OCI-LY7 (cell line): ENCODE measurements around the gene HSFX4. TPM values are rescaled to one million over a fixed set of nuclear protein-coding genes. Genes with fewer than 3 reads are reported as not detected.

Source experiments
- BruUV-seq: library from RNA; stranded (reverse); fragments of 400-500 nt; replicated peaks from 2 replicates; lab custom pipeline; 2021; lab: Mats Ljungman, UMichigan
- CTCF ChIA-PET: fragments of 300-600 bp; sonication (Branson Sonifier 250); formaldehyde crosslinking; loops from one replicate; lab custom pipeline; 2022; ENCODE audit warnings: antibody characterized with exemption; ENCODE audit not compliant: unreplicated experiment; lab: Charles Lee
- POLR2A ChIA-PET: fragments of 300-600 bp; sonication (Branson Sonifier 250); formaldehyde crosslinking; loops from one replicate; lab custom pipeline; 2022; ENCODE audit warnings: antibody characterized with exemption; lab: Charles Lee
- DNase-seq: peaks from one replicate; pipeline ENCODE4 v3.0.0-alpha.2; 2015; ENCODE audit warnings: low spot score
- H2AFZ ChIP-seq: fragments of 200-600 bp; sonication (generic), shearing (Covaris generic); 2 replicates; pipeline ENCODE4 v1.6.1; 2014; ENCODE audit warnings: mild to moderate bottlenecking, antibody characterized with exemption, low read length, moderate library complexity
- H3K27ac ChIP-seq: fragments of 200-600 bp; sonication (generic); 2 replicates; pipeline ENCODE4 v1.5.1; 2014; ENCODE audit warnings: mixed run types, low read depth, mild to moderate bottlenecking, moderate library complexity, low read length, inconsistent platforms; ENCODE audit not compliant: poor library complexity, severe bottlenecking
- H3K36me3 ChIP-seq: fragments of 200-600 bp; sonication (generic); 2 replicates; pipeline ENCODE4 v1.6.1; 2014; ENCODE audit warnings: mild to moderate bottlenecking, antibody characterized with exemption, low read length, moderate library complexity, mixed read lengths; ENCODE audit not compliant: insufficient read depth
- H3K4me1 ChIP-seq: fragments of 200-600 bp; sonication (generic); 2 replicates; pipeline ENCODE4 v1.5.1; 2014; ENCODE audit warnings: mild to moderate bottlenecking, low read length; ENCODE audit not compliant: insufficient read depth, poor library complexity, severe bottlenecking
- H3K4me2 ChIP-seq: fragments of 200-600 bp; sonication (generic); 2 replicates; pipeline ENCODE4 v1.6.1; 2014; ENCODE audit warnings: mild to moderate bottlenecking, low read length
- H3K4me3 ChIP-seq: fragments of 200-600 bp; sonication (generic); 2 replicates; pipeline ENCODE4 v1.5.1; 2014; ENCODE audit warnings: mild to moderate bottlenecking, low read depth, low read length; ENCODE audit not compliant: poor library complexity, severe bottlenecking
- H3K79me2 ChIP-seq: fragments of 200-600 bp; sonication (generic); 2 replicates; pipeline ENCODE4 v1.6.1; 2016; ENCODE audit warnings: low read depth, mild to moderate bottlenecking, low read length, moderate library complexity, mixed read lengths; ENCODE audit not compliant: insufficient read depth
- H3K9me2 ChIP-seq: fragments of 200-600 bp; sonication (generic); 2 replicates; pipeline ENCODE4 v1.6.1; 2016; ENCODE audit warnings: mild to moderate bottlenecking, low read length, mixed read lengths; ENCODE audit not compliant: insufficient read depth
- H3K9me3 ChIP-seq: fragments of 200-600 bp; sonication (generic); 2 replicates; pipeline ENCODE4 v1.6.1; 2014; ENCODE audit warnings: mild to moderate bottlenecking, mixed run types, low read length, mixed read lengths
- H4K20me1 ChIP-seq: fragments of 200-600 bp; sonication (generic); 2 replicates; pipeline ENCODE4 v1.6.1; 2014; ENCODE audit warnings: mild to moderate bottlenecking, antibody characterized with exemption, low read length, moderate library complexity, mixed read lengths; ENCODE audit not compliant: insufficient read depth
- CTCF ChIP-seq: fragments of 200-600 bp; sonication (generic); conservative IDR thresholded peaks from 2 replicates; pipeline ENCODE4 v1.5.1; 2014; ENCODE audit warnings: mild to moderate bottlenecking, antibody characterized with exemption, low read length, moderate library complexity, mixed read lengths
- EZH2phosphoT487 ChIP-seq: fragments of 200-600 bp; sonication (generic); IDR thresholded peaks from 2 replicates; pipeline ENCODE4 v1.6.1; 2018; ENCODE audit warnings: low read depth, borderline replicate concordance, mild to moderate bottlenecking, mixed run types, antibody characterized with exemption, low read length, moderate library complexity, mixed read lengths
- intact Hi-C: fragments of 100-400 bp; cut with micrococcal nuclease; formaldehyde crosslinking; loops from one replicate; pipeline ENCODE4 v1.10.0; 2022; ENCODE audit not compliant: unreplicated experiment
- total RNA-seq, 2 experiments: library from RNA; depleted of rRNA in 1 of 2; stranded (reverse); fragments of >200 nt in 1 of 2; shearing (Covaris generic) in 1 of 2; gene quantifications; 2 replicates each; pipeline ENCODE4 v1.2.3, GENCODE V29; 2014 to 2022

Gene HSFX4
- total RNA-seq, 2 experiments from 2014 or later, result not detected

DNA sequence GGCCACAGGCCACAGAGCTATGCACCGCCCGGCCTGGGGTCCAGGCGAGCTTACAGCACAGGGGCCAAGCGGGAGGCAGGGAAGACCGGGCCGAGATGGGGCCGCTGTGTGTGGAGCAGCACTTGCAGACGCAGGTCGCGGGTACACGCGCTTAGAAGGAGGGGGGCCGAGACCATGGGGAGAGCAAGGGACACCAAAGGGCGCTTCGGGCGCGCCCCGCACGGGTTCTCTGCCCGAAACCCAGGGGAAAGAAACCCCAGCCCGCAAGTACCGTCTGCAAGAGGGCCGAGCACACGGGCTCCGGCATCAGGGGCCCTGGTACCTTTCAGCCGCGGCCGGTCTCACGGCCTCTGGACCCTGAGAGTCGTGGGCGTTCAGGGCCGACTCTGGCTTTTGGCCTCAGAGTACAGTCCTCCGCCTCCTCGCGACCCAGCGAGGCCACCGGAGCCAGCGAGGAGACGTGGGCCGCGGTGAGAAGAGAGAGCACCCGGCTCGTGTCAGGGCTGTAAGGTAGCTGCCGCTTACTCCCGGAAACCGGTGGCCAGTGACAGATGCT lies 8.6 kb downstream of the HSFX4 start:
- H3K9me2 ChIP-seq, result no peaks in the 10 kb centered on the region
- intact Hi-C loops, result no loop called here
- ChIA-PET CTCF (interaction anchor here (0.6 kb wide), 2 partner anchors 102 to 442 kb away, joined by 3 to 4 read pairs; no protein-coding TSS in a partner anchor), POLR2A (interaction anchor here (3.8 kb wide), 1 partner anchor 398 kb away, joined by 27 read pairs; the partner anchor contains the start of gene EOLA1)
- H3K4me2 ChIP-seq, result peak overlapping the region; percentile 80
- H4K20me1 ChIP-seq, result no peaks in the 10 kb centered on the region
- H3K4me1 ChIP-seq, result no peaks in the 10 kb centered on the region
- H2AFZ ChIP-seq, result no peak overlapping the region
- TSS peak; percentile 79 for BruUV-seq
- no peaks in the 10 kb centered on the region for H3K9me3 ChIP-seq
- peaks cover 11% of the 10 kb centered on the region for H3K79me2 ChIP-seq
- TF ChIP-seq EZH2phosphoT487 (no peak), CTCF (no peak)
- no peaks in the 10 kb centered on the region for H3K36me3 ChIP-seq
- peak overlapping the region; percentile 80 for H3K27ac ChIP-seq
- H3K4me3 ChIP-seq, result peak overlapping the region; percentile 96
- no peak for DNase-seq

DNA sequence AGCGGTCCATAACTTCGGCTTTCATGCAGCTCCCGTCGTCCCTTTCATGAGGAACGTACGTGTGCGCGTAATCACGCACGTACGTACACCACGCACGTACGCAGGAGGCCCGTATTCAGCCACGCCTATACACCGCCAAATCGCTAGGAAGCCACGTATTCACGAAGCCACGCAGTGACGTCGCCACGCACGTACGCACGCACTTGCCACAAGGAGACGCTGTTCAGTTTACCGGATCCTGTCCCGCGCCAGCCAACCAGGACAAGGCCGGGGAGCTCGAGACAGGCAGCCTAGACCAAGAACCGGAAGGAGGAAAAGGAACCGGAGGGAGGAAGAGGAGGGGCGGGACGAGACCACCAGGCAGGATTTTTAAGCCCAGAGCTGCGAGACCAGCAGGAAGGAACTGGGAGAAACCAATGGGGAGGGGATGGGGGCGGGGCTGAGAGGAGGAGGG lies 9.1 kb downstream of the HSFX4 start, which contains the start of gene EOLA2:
Gene EOLA2, minus strand, starts transcription at position 65 of the 454 bp plus-strand sequence. CDS start 4,617 bp downstream, outside the sequence.
- no TSS peak for BruUV-seq
- H4K20me1 ChIP-seq, result no peaks in the 10 kb centered on the region
- no peaks in the 10 kb centered on the region for H3K9me3 ChIP-seq
- no peaks in the 10 kb centered on the region for H3K36me3 ChIP-seq
- H3K4me1 ChIP-seq, result no peaks in the 10 kb centered on the region
- intact Hi-C loops, result no loop called here
- peak within 1 kb of the TSS; percentile 80 for H3K4me2 ChIP-seq
- CTCF ChIA-PET, result interaction anchor here (0.6 kb wide), 2 partner anchors 103 to 441 kb away, joined by 3 to 4 read pairs; no protein-coding TSS in a partner anchor
- POLR2A ChIA-PET, result interaction anchor here (0.6 to 3.8 kb wide), 3 partner anchors 183 to 1459 kb away, joined by 4 to 27 read pairs (median 5); partner anchors contain the start of genes EOLA1 and VMA21
- peak within 1 kb of the TSS; percentile 96 for H3K4me3 ChIP-seq
- DNase-seq, result peak; percentile 96
- TF ChIP-seq CTCF (peak; percentile 46; the same call in 1 of the 2 replicates), EZH2phosphoT487 (no peak)
- peaks cover 11% of the 10 kb centered on the region for H3K79me2 ChIP-seq
- peak within 1 kb of the TSS; percentile 80 for H3K27ac ChIP-seq
- H2AFZ ChIP-seq, result no peak within 1 kb of the TSS
- no peaks in the 10 kb centered on the region for H3K9me2 ChIP-seq
